Fibroblast of lung (primary cell): ENCODE results near the gene IGSF9B. TPM values are rescaled to one million over a fixed set of nuclear protein-coding genes. Genes with fewer than 3 reads are reported as not detected.

ENCODE experiments used
- DNase-seq, 2 donors: peaks; one replicate each; pipeline versions ENCODE4 v3.0.0 to v3.0.0-alpha.2; 2010; ENCODE audit warnings: low read depth in 2 of 2
- H2AFZ ChIP-seq: 2 replicates; pipeline ENCODE4 v1.5.1; 2012; ENCODE audit warnings: low read length, control low read depth, inconsistent platforms
- H3K27ac ChIP-seq: 2 replicates; pipeline ENCODE4 v1.5.1; 2011; ENCODE audit warnings: low read length, control low read depth; ENCODE audit not compliant: insufficient read depth
- H3K27me3 ChIP-seq: 2 replicates; pipeline ENCODE4 v1.5.1; 2011; ENCODE audit warnings: mild to moderate bottlenecking, low read length; ENCODE audit not compliant: control insufficient read depth, insufficient read depth
- H3K36me3 ChIP-seq: 2 replicates; pipeline ENCODE4 v1.5.1; 2011; ENCODE audit warnings: low read length; ENCODE audit not compliant: control insufficient read depth, insufficient read depth
- H3K4me1 ChIP-seq: 2 replicates; pipeline ENCODE4 v1.5.1; 2011; ENCODE audit warnings: low read length; ENCODE audit not compliant: control insufficient read depth, insufficient read depth; ENCODE audit errors: extremely low read depth
- H3K4me2 ChIP-seq: 2 replicates; pipeline ENCODE4 v1.5.1; 2011; ENCODE audit warnings: low read length, control low read depth; ENCODE audit not compliant: insufficient read depth; ENCODE audit errors: extremely low read depth
- H3K4me3 ChIP-seq, 4 experiments: fragments of 200-600 bp in 1 of 4; sonication (generic) in 1 of 4; replicated peaks in 1 of 4; 2 replicates each; pipeline ENCODE4 v1.5.1; 2011 to 2016; ENCODE audit warnings: low read length in 4 of 4, low read depth in 3 of 4, mild to moderate bottlenecking in 3 of 4, control low read depth in 2 of 4, inconsistent platforms in 1 of 4, mixed read lengths in 1 of 4; ENCODE audit not compliant: insufficient read depth in 1 of 4; ENCODE audit errors: control extremely low read depth in 1 of 4
- H3K79me2 ChIP-seq: 2 replicates; pipeline ENCODE4 v1.5.1; 2012; ENCODE audit warnings: mild to moderate bottlenecking, low read length, inconsistent platforms; ENCODE audit not compliant: control insufficient read depth, insufficient read depth
- H3K9ac ChIP-seq: 2 replicates; pipeline ENCODE4 v1.5.1; 2011; ENCODE audit warnings: mild to moderate bottlenecking, low read length, control low read depth; ENCODE audit not compliant: insufficient read depth
- H3K9me3 ChIP-seq: 2 replicates; pipeline ENCODE4 v1.5.1; 2012; ENCODE audit warnings: low read depth, low read length; ENCODE audit not compliant: control insufficient read depth, insufficient read depth
- H4K20me1 ChIP-seq: 2 replicates; pipeline ENCODE4 v1.5.1; 2011; ENCODE audit warnings: low read length; ENCODE audit not compliant: control insufficient read depth, insufficient read depth; ENCODE audit errors: extremely low read depth
- EZH2 ChIP-seq: IDR thresholded peaks from 2 replicates; pipeline ENCODE4 v1.5.1; 2012; ENCODE audit warnings: low read length, control low read depth, mild to moderate bottlenecking; ENCODE audit errors: missing control alignments
- polyA plus RNA-seq, 2 donors: library from polyadenylated mRNA; depleted of rRNA in 1 of 2; stranded (reverse) in 1 of 2; unstranded in 1 of 2; fragments of >200 nt; gene quantifications; 2 replicates each; pipeline ENCODE4 v1.2.1, GENCODE V29; 2011 to 2012; ENCODE audit warnings: missing spikeins in 1 of 2
- total RNA-seq: library from RNA; depleted of rRNA; stranded (reverse); fragments of >200 nt; gene quantifications from 2 replicates; pipeline ENCODE4 v1.2.1, GENCODE V29; 2014
- TF ChIP-seq, protein P1 (sequence below), 2 donors: IDR thresholded peaks in 1 of 2; conservative IDR thresholded peaks in 1 of 2; 1 replicate in 1 of 2; 2 replicates in 1 of 2; pipeline ENCODE4 v1.5.1; 2011 to 2012; ENCODE audit warnings: low read length in 2 of 2, control low read depth in 1 of 2, inconsistent platforms in 1 of 2, low read depth in 1 of 2, mild to moderate bottlenecking in 1 of 2

The IGSF9B gene
- total and polyA plus RNA-seq, 2 donors (not counting 1 experiment from before 2014, with no cell fraction given) = under 0.01 TPM; not detected in 1

- no peak overlapping the region for H3K9ac ChIP-seq
- H3K36me3 ChIP-seq = no peaks in the 10 kb centered on the region
- H3K9me3 ChIP-seq = no peaks in the 10 kb centered on the region
- no peaks in the 10 kb centered on the region for H3K79me2 ChIP-seq
- H2AFZ ChIP-seq = no peak overlapping the region
- H3K27ac ChIP-seq = no peak overlapping the region
- H4K20me1 ChIP-seq = no peaks in the 10 kb centered on the region
- no peak overlapping the region for H3K4me2 ChIP-seq
- H3K4me1 ChIP-seq = no peaks in the 10 kb centered on the region
- no peak for DNase-seq
- TF ChIP-seq, protein P1, sequence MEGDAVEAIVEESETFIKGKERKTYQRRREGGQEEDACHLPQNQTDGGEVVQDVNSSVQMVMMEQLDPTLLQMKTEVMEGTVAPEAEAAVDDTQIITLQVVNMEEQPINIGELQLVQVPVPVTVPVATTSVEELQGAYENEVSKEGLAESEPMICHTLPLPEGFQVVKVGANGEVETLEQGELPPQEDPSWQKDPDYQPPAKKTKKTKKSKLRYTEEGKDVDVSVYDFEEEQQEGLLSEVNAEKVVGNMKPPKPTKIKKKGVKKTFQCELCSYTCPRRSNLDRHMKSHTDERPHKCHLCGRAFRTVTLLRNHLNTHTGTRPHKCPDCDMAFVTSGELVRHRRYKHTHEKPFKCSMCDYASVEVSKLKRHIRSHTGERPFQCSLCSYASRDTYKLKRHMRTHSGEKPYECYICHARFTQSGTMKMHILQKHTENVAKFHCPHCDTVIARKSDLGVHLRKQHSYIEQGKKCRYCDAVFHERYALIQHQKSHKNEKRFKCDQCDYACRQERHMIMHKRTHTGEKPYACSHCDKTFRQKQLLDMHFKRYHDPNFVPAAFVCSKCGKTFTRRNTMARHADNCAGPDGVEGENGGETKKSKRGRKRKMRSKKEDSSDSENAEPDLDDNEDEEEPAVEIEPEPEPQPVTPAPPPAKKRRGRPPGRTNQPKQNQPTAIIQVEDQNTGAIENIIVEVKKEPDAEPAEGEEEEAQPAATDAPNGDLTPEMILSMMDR (conservative IDR thresholded peaks at IDR 0.05 in 1 of 2, IDR thresholded peaks at IDR 0.05 in 1 of 2; ENCODE audit: low read depth in 1 of 2, low read length in 2 of 2) = no peak
- no peak for TF ChIP-seq EZH2
- no peak overlapping the region for H3K4me3 ChIP-seq
- H3K27me3 ChIP-seq = peaks cover 35% of the 10 kb centered on the region
These were observed 785 bp downstream of the IGSF9B start for GRCh38 chr11:133955945-133956421.

DNA sequence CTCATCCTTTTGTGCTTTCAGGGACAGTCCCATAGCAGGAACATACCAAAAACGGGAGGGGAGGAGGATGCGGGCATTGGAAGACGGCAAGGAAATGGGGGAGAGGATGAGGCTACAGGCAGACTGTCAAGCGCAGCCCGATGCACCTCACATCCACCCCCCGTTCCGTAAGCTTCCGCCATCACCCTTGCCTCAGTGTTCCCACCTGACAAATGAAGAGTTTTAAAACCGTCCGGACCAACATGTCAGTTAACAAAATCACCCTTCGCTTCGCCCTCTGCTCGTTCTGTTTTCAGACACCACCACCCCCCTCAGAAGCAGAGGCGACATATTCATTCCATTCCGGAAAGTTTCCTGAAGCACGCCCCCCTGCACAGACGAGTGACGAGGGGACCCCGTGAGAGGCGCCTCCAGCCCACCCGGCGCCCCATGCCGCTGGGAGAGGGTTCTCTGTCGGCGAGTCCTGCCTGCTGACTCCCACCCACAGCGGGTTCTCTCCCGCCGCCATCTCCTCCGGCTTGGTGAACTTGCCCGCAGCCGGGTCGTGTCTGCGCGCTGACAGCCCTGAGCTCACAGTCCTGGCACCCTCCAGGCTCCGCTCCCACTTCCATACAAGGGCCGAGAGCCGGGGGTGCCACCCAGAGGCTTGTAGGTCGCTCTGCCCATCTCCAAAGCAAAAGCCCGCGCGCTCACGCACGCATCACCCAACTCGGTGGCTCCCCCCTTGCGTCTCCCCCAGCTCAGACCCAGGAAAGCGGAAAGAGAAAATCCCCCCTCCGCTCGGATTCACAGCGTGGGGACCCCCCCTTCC is 1.5 kb downstream of the IGSF9B start:
- Histone ChIP-seq H3K9me3 (no peaks in the 10 kb centered on the region), H3K27ac (no peak overlapping the region), H2AFZ (no peak overlapping the region), H3K27me3 (peaks cover 35% of the 10 kb centered on the region), H3K4me1 (no peaks in the 10 kb centered on the region), H3K36me3 (no peaks in the 10 kb centered on the region), H3K4me2 (no peak overlapping the region), H3K4me3 (no peak overlapping the region), H3K79me2 (no peaks in the 10 kb centered on the region), H4K20me1 (no peaks in the 10 kb centered on the region), H3K9ac (no peak overlapping the region)
- no peak for DNase-seq
- TF ChIP-seq EZH2 = peak; percentile 95
- TF ChIP-seq, protein P1 (conservative IDR thresholded peaks at IDR 0.05 in 1 of 2, IDR thresholded peaks at IDR 0.05 in 1 of 2; ENCODE audit: low read depth in 1 of 2, low read length in 2 of 2) = no peak

- H4K20me1 ChIP-seq = no peaks in the 10 kb centered on the region
- no peak for DNase-seq
- no peak overlapping the region for H2AFZ ChIP-seq
- no peak overlapping the region for H3K4me2 ChIP-seq
- peaks cover 35% of the 10 kb centered on the region for H3K27me3 ChIP-seq
- TF ChIP-seq EZH2 = no peak
- TF ChIP-seq, protein P1 (conservative IDR thresholded peaks at IDR 0.05 in 1 of 2, IDR thresholded peaks at IDR 0.05 in 1 of 2; ENCODE audit: low read depth in 1 of 2, low read length in 2 of 2) = no peak
- no peaks in the 10 kb centered on the region for H3K9me3 ChIP-seq
- H3K4me3 ChIP-seq = no peak overlapping the region
- no peaks in the 10 kb centered on the region for H3K79me2 ChIP-seq
- H3K4me1 ChIP-seq = no peaks in the 10 kb centered on the region
- H3K9ac ChIP-seq = no peak overlapping the region
- no peaks in the 10 kb centered on the region for H3K36me3 ChIP-seq
- no peak overlapping the region for H3K27ac ChIP-seq
These were observed 2.8 kb downstream of the IGSF9B start for GRCh38 chr11:133953999-133954398.
